Measurements from ENCODE around the gene FKBP10.
A peak's percentile ranks its signal among the peaks of the same experiment; 100 is the strongest.

The FKBP10 gene

GRCh38 chr17:41784207-41784744 is 28.5 kb upstream of the FKBP10 start:
- peak; percentile 70 for DNase-seq

- DNase-seq, result peak; percentile 97
Measured at GRCh38 chr17:41785091-41785858, 27.5 kb upstream of the FKBP10 start.

- DNase-seq, result no peak
Measured at GRCh38 chr17:41785859-41786226, 27.0 kb upstream of the FKBP10 start.

DNA sequence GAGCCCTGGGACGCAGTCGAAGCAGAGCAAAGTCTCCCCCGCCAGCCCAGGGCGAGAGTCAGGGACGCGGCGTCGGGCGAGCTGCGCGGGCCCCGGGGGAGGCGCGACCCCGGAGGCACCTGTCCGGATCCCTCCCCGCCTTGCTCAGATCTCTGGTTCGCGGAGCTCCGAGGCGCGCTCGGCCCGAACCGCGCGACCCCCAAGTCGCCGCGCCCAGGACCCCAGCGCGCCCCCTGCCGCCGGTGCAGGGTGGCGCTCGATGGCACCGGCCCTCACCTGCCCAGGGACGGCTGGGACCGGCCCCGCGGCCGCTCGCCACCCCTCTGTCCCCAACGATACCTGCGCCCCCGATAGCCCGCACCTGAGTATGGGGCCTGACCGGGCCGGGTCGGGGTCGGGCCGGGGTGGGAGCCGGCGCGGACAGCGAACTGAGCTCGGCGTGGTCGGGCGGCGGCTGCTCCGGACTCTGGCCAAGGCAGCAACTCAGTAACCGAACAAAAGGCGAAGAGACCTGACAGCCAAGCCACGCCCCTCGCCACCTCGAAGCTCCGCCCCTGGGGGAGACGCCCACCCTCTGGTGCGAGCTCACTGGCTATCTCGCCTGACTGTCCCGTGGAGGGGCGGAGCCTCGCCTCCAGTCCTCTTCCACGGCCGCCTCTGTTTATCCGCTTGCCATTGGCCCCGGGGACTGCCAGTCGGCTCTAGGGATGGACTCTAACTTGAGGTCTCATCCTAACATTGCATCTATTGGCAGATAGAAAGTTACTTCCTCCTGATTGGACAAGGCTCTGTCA is 26.4 kb upstream of the FKBP10 start, which contains the start of gene JUP:
Gene JUP, minus strand, starts transcription at position 485 of the 794 bp plus-strand sequence. CDS start 14,857 bp downstream, outside the sequence.
- peak; percentile 99 for DNase-seq

DNA sequence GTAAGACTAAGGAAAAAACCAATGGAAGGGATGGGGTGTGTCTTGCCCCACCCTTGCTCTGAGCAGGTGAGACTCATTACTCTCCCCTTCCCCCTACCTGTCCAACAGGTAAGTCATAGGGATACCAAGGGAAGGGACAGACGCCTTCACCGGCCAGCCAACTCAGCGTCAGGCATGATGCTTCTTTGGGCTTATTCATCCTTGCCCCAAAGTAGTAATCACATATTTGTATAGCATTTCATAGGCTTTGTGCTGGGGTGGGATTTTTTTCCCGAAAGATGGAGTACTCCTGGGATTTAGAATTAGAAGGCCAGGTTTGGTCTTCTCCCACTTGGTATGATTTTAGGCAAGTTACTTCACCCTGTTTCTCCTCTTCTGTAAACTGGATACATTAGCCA is 25.8 kb upstream of the FKBP10 start:
- no peak for DNase-seq

GRCh38 chr17:41792845-41793783 is 19.7 kb upstream of the FKBP10 start:
- peak; percentile 28 for DNase-seq

DNA sequence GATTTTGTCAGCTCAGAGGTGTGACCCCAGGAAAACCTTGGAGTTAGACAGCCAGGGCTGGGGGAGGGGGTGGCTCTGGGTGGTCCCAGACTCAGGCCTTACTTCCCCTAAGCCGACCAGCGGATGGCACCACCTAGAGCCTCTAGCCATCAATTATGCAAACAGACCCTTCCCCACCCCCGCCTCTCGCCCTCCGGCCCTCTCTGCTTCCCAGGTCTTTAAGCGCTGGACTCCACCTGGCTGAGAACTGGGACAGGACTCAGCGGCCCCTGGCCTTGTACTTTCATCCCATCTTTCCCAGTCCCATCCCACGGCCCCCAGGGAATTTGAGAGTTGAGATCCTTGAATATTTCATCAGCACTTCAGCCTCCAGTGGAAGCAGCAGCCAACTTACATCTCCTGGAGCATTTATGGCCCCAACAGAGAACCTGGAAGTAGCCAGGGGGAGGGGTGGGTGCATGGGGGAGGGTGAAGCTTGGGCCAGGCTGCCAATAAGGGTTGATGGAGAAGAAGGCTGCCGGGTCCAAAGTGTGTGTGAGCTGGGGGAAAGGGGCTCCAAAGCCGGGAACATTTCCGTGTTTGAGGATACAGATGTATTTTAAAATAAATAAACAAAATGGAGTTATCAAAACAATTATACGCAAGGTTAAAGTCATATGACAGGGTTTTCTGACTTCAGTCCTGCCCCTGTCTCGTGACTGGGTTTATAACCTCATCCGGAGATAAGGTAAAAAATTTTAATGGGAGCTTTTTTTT is 18.8 kb upstream of the FKBP10 start:
- no peak for DNase-seq

DNA sequence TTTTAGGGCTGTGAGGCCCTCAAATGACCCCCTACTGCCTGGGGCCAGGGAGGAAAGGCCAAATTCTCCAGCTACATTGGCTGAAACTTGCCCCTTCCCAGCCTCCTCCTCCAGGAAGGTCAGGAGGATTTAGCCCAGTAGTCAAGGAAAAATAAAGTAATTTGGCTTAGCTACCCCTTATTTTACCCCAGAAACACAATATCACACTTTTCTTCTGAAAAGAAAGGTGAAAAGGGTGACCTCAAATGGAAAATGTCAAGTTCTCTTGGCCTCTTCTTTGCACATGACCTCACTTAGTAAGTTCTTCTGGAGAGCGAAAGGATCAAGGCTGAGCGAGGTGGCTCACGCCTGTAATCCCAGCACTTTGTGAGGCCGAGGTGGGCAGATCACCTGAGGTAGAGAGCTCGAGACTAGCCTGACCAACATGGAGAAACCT is 18.2 kb upstream of the FKBP10 start:
- no peak for DNase-seq

- no peak for DNase-seq
Measured at GRCh38 chr17:41796121-41796895, 16.5 kb upstream of the FKBP10 start.

GRCh38 chr17:41797377-41797776 is 15.4 kb upstream of the FKBP10 start:
- no peak for DNase-seq

GRCh38 chr17:41799366-41799765 is 13.4 kb upstream of the FKBP10 start:
- DNase-seq, result no peak

GRCh38 chr17:41800601-41801373 is 12.0 kb upstream of the FKBP10 start:
- no peak for DNase-seq

DNA sequence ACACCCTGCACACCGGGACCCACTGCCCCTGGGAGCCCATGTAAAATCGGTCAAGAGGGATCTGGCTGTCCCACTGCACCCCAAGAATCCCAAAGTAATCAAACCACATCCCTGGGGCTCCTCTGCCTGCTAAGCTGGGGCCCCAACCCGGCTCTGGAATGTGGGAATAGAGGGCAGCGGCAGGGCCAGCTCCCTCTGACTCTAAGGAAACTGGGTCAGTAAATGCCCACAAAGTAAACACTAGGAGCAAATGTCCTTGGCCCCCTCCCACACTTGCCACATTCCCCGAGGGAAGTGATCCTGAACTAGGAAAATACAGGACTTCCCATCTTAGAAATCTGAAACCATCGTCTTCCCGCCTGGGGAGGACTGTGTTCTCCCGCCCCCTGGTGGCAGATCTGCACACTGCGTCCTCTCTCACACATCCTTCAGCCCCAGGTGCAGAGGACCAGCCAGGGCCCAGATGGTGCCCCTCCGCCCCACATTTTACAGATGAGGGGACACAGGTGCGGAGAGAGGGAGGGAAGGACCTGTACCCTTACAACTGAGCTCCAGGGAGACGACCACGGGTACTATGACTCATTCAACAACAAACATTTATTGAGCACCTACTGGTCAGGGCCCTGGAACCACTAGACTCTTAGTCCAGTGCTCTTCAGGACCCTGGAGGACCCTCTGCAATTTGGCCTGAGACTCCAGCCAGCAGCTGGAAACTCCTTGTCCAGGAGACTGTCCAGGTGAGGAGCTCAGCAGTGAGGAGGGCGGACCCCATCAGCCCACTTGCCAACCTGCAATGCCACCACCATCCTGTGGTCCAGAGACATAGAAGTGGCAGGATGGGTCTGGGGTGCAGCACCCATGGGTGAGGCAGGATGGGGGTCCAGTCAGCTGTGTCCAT is 11.2 kb upstream of the FKBP10 start:
- peak; percentile 21 for DNase-seq

GRCh38 chr17:41803049-41804020 is 9.5 kb upstream of the FKBP10 start:
- peak; percentile 26 for DNase-seq

DNA sequence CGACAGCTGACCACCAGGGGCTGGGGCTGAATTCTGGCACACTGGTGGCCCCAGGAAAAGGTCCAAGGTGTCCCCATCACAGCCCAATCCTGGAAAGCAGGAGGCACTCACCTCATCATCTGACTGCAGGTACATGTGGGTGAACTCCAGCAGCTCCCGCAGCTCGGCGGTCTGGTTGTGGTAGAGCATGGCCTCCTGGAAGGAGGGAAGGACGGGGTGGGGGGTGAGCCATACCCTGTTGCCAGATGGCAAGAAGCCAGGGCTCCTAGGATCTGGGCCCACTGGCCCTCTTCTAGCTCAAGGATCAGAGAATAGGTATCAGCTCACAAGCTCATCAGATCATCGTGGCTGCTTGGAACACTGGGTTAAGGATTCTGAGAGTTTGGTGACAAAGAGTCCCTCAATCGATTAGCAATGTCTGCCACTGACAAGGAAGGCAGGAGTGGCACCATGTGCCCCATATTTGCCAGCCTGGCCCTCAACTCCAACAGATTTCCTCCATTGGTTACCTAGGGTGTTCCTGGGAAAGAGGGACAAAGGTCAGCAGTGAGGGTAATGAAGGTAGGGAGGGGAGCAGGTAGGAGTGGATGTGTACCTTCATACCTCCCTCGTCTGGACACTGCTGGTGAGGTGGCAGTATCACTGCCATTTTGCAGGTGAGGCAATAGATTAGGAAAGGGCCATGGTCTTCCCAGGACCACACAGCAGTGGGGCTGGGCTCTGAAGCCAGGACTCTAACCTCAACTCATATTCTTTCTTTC is 5.9 kb upstream of the FKBP10 start:
- DNase-seq, result no peak

- DNase-seq, result no peak
Measured at GRCh38 chr17:41810659-41811548, 1.9 kb upstream of the FKBP10 start.
